ENCODE results near the gene PBX1.
"Not testable (repeated sequence)": the region's sequence is repeated elsewhere in the genome, so short reads cannot be mapped to it uniquely, and the experiment has no call there.

The PBX1 gene

GRCh38 chr1:164599272-164599671 lies 40.3 kb downstream of the PBX1 start:
- no peak overlapping the region for H3K4me3 ChIP-seq (ENCODE audit: low read depth, low read length)
- no peak for TF ChIP-seq CTCF (IDR thresholded peaks at IDR 0.05; ENCODE audit: insufficient read depth, low read depth, low read length, missing control alignments)
- DNase-seq (ENCODE audit: low read depth): no peak

GRCh38 chr1:164601399-164602100 lies 42.6 kb downstream of the PBX1 start:
- TF ChIP-seq CTCF (IDR thresholded peaks at IDR 0.05; ENCODE audit: insufficient read depth, low read depth, low read length, missing control alignments): no peak
- no peak overlapping the region for H3K4me3 ChIP-seq (ENCODE audit: low read depth, low read length)

GRCh38 chr1:164602101-164602422 lies 43.1 kb downstream of the PBX1 start:
- no peak for DNase-seq (ENCODE audit: low read depth)

More at GRCh38 chr1:164601399-164602100, 42.6 kb downstream of the PBX1 start:
- no peak for DNase-seq (ENCODE audit: low read depth)

GRCh38 chr1:164602480-164603093 lies 43.6 kb downstream of the PBX1 start:
- no peak for TF ChIP-seq CTCF (IDR thresholded peaks at IDR 0.05; ENCODE audit: insufficient read depth, low read depth, low read length, missing control alignments)
- DNase-seq (ENCODE audit: low read depth): no peak
- H3K4me3 ChIP-seq (ENCODE audit: low read depth, low read length): no peak overlapping the region

More at GRCh38 chr1:164602101-164602422, 43.1 kb downstream of the PBX1 start:
- no peak overlapping the region for H3K4me3 ChIP-seq (ENCODE audit: low read depth, low read length)
- no peak for TF ChIP-seq CTCF (IDR thresholded peaks at IDR 0.05; ENCODE audit: insufficient read depth, low read depth, low read length, missing control alignments)

- DNase-seq (ENCODE audit: low read depth); H3K4me3 ChIP-seq (ENCODE audit: low read depth, low read length): not testable (repeated sequence)
These were observed 44.8 kb downstream of the PBX1 start for GRCh38 chr1:164603805-164604204.

- DNase-seq (ENCODE audit: low read depth): no peak
- no peak overlapping the region for H3K4me3 ChIP-seq (ENCODE audit: low read depth, low read length)
- TF ChIP-seq CTCF (IDR thresholded peaks at IDR 0.05; ENCODE audit: insufficient read depth, low read depth, low read length, missing control alignments): no peak
These were observed 45.6 kb downstream of the PBX1 start for GRCh38 chr1:164604541-164604940.

- no peak overlapping the region for H3K4me3 ChIP-seq (ENCODE audit: low read depth, low read length)
- DNase-seq (ENCODE audit: low read depth): no peak
- TF ChIP-seq CTCF (IDR thresholded peaks at IDR 0.05; ENCODE audit: insufficient read depth, low read depth, low read length, missing control alignments): no peak
These were observed 46.5 kb downstream of the PBX1 start for GRCh38 chr1:164605254-164606091.

All from GM12865 (cell line).